ENCODE measurements around the gene HERPUD1. TPM values are rescaled to one million over a fixed set of nuclear protein-coding genes. Genes with fewer than 3 reads are reported as not detected.

The HERPUD1 gene
- total and polyA plus RNA-seq, 2 of the 13 experiments (the other 11 are each of a cell fraction or from before 2014, with no cell fraction given), result 96.2 to 323 TPM

DNA sequence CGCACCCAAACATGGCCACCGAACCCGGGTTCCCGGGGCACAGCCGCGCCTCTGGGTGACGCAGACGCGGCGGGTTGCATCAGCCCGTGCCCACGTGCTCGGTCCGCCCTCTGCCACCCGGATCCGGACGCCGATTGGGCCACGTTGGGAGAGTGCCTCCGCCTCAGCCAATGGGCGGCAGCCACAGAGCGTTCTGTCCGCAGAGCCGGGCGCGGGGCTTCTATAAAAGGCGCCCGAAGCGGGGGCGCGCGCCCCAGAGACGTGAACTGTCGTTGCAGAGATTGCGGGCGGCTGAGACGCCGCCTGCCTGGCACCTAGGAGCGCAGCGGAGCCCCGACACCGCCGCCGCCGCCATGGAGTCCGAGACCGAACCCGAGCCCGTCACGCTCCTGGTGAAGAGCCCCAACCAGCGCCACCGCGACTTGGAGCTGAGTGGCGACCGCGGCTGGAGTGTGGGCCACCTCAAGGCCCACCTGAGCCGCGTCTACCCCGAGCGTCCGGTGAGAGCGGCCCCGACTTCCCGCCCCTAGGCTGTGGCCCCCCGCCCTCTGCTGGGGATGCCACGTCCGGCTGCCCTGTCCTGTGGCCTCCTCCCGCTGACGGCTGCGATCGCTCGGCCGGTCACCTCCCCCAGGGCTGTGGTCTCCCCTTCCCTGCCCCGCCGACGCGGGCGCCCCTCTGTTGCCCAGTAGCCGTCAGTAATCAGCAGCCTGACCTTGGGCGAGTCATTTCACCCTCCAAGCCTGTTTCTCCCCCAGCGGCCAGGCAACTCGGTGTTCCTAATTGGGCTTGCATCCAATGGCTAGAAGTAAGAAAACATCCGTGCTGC is at the start of gene HERPUD1 (continued):
- TF ChIP-seq HOXA9 (CRISPR knock-in tag; IDR thresholded peaks at IDR 0.05; ENCODE audit: borderline replicate concordance) (peak; percentile 87; the same call in 1 of the 2 replicates), ZNF264 (CRISPR knock-in tag; IDR thresholded peaks at IDR 0.05) (0 out of 2 replicates have a peak, but pooled peaks have one; percentile 48), ZNF775 (CRISPR knock-in tag; IDR thresholded peaks at IDR 0.05; ENCODE audit: borderline replicate concordance) (no peak), RCOR2 (CRISPR knock-in tag; IDR thresholded peaks at IDR 0.05) (no peak; the same call in 1 of the 2 replicates), ZNF263 (CRISPR knock-in tag; IDR thresholded peaks at IDR 0.05) (no peak), RXRB (CRISPR knock-in tag; IDR thresholded peaks at IDR 0.05; ENCODE audit: borderline replicate concordance) (peak; percentile 74), ELF1 (CRISPR knock-in tag; IDR thresholded peaks at IDR 0.05) (peak; percentile 76), ZNF784 (CRISPR knock-in tag; IDR thresholded peaks at IDR 0.05; ENCODE audit: borderline replicate concordance) (peak; percentile 24; the same call in 1 of the 2 replicates), ZNF333 (CRISPR knock-in tag; IDR thresholded peaks at IDR 0.05; ENCODE audit: borderline replicate concordance) (peak; percentile 87; the same call in 1 of the 2 replicates), FOXP1 (IDR thresholded peaks at IDR 0.05) (no peak), FOXP1 (CRISPR knock-in tag; IDR thresholded peaks at IDR 0.05) (peak; percentile 41), ZZZ3 (CRISPR knock-in tag; IDR thresholded peaks at IDR 0.05; ENCODE audit: borderline replicate concordance) (peak; percentile 70), DPF2 (CRISPR knock-in tag; IDR thresholded peaks at IDR 0.05; ENCODE audit: borderline replicate concordance, low read depth) (no peak; the same call in 1 of the 2 replicates), ZNF619 (CRISPR knock-in tag; IDR thresholded peaks at IDR 0.05) (0 out of 2 replicates have a peak, but pooled peaks have one; percentile 81), ZNF672 (CRISPR knock-in tag; IDR thresholded peaks at IDR 0.05) (0 out of 2 replicates have a peak, but pooled peaks have one; percentile 72), SP4 (CRISPR knock-in tag; IDR thresholded peaks at IDR 0.05) (peak; percentile 97), ZNF816 (CRISPR knock-in tag; IDR thresholded peaks at IDR 0.05; ENCODE audit: borderline replicate concordance) (peak; percentile 97; the same call in 1 of the 2 replicates), HDAC6 (IDR thresholded peaks at IDR 0.05; ENCODE audit: low read depth, low read length) (0 out of 2 replicates have a peak, but pooled peaks have one; percentile 38), MYC (CRISPR knock-in tag; IDR thresholded peaks at IDR 0.05; ENCODE audit: borderline replicate concordance) (peak; percentile 99), ONECUT2 (CRISPR knock-in tag; IDR thresholded peaks at IDR 0.05) (no peak), HIVEP1 (CRISPR knock-in tag; IDR thresholded peaks at IDR 0.05) (peak; percentile 92)
- TF ChIP-seq, protein P1, sequence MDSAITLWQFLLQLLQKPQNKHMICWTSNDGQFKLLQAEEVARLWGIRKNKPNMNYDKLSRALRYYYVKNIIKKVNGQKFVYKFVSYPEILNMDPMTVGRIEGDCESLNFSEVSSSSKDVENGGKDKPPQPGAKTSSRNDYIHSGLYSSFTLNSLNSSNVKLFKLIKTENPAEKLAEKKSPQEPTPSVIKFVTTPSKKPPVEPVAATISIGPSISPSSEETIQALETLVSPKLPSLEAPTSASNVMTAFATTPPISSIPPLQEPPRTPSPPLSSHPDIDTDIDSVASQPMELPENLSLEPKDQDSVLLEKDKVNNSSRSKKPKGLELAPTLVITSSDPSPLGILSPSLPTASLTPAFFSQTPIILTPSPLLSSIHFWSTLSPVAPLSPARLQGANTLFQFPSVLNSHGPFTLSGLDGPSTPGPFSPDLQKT (CRISPR knock-in tag; IDR thresholded peaks at IDR 0.05; ENCODE audit: borderline replicate concordance), result peak; percentile 37; the same call in 1 of the 2 replicates
- TF ChIP-seq, protein P2, sequence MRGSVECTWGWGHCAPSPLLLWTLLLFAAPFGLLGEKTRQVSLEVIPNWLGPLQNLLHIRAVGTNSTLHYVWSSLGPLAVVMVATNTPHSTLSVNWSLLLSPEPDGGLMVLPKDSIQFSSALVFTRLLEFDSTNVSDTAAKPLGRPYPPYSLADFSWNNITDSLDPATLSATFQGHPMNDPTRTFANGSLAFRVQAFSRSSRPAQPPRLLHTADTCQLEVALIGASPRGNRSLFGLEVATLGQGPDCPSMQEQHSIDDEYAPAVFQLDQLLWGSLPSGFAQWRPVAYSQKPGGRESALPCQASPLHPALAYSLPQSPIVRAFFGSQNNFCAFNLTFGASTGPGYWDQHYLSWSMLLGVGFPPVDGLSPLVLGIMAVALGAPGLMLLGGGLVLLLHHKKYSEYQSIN (CRISPR knock-in tag; IDR thresholded peaks at IDR 0.05; ENCODE audit: borderline replicate concordance), result no peak; the same call in 1 of the 2 replicates
- TF ChIP-seq, protein P3, sequence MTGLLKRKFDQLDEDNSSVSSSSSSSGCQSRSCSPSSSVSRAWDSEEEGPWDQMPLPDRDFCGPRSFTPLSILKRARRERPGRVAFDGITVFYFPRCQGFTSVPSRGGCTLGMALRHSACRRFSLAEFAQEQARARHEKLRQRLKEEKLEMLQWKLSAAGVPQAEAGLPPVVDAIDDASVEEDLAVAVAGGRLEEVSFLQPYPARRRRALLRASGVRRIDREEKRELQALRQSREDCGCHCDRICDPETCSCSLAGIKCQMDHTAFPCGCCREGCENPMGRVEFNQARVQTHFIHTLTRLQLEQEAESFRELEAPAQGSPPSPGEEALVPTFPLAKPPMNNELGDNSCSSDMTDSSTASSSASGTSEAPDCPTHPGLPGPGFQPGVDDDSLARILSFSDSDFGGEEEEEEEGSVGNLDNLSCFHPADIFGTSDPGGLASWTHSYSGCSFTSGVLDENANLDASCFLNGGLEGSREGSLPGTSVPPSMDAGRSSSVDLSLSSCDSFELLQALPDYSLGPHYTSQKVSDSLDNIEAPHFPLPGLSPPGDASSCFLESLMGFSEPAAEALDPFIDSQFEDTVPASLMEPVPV (CRISPR knock-in tag; IDR thresholded peaks at IDR 0.05), result peak; percentile 87
